ENCODE data around the gene ZNF543. TPM values are rescaled to one million over a fixed set of nuclear protein-coding genes. Genes with fewer than 3 reads are reported as not detected.
A peak's percentile ranks its signal among the peaks of the same experiment; 100 is the strongest.

The ZNF543 gene
- total RNA-seq, 1 experiment from 2014 or later = 8.4 TPM

DNA sequence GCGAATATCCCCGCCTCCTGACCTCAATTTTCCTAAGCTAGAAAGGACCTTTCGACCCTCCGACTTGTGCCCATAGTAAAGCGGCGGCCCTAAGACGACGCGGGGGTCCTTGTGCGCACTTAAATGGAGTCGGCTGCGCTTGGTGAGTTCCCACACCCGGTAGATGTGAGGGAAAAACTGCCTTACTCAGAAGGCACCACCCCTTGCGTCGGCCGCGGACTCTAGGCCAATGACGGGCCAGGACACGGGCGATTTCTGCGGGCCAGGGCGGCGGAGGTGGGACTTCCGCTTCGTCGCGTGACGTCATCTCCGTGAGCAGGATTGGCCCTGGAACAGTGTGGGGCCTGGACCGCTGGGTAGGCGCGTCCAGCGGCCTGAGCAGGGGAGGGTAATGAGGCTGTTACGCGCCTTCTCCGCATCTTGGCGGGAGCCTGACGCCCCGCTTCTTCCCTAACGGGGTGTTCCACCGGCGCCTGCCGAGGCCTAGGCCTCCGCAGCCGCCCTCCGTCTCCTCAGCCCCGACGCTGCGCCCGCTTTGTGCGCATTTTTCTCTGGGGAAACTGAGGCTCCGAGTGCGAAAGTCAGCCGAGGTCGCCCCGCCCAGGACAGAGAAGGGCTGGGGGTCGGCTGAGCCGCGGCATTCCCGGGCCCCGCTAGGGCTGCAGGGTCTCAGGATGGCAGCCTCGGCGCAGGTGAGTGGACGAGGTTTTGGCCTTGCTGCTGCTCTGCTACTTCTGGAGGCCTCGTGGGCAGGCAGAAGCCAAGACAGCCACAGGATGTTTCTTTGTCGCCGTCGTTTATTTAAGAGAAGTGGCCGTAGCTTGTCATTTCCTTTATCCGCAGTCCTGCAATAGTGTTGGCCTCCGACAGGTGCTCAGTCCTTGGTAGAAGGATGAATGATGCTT lies at the start of gene ZNF543 (continued):
- TF ChIP-seq, protein P1, sequence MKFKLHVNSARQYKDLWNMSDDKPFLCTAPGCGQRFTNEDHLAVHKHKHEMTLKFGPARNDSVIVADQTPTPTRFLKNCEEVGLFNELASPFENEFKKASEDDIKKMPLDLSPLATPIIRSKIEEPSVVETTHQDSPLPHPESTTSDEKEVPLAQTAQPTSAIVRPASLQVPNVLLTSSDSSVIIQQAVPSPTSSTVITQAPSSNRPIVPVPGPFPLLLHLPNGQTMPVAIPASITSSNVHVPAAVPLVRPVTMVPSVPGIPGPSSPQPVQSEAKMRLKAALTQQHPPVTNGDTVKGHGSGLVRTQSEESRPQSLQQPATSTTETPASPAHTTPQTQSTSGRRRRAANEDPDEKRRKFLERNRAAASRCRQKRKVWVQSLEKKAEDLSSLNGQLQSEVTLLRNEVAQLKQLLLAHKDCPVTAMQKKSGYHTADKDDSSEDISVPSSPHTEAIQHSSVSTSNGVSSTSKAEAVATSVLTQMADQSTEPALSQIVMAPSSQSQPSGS (CRISPR knock-in tag; IDR thresholded peaks at IDR 0.05; ENCODE audit: borderline replicate concordance, low read depth) = no peak
- TF ChIP-seq ZNF671 (CRISPR knock-in tag; IDR thresholded peaks at IDR 0.05) (no peak), PRRX2 (CRISPR knock-in tag; IDR thresholded peaks at IDR 0.05) (no peak), GRHL2 (CRISPR knock-in tag; IDR thresholded peaks at IDR 0.05; ENCODE audit: insufficient replicate concordance, severe bottlenecking) (no peak)
- TF ChIP-seq, protein P2, sequence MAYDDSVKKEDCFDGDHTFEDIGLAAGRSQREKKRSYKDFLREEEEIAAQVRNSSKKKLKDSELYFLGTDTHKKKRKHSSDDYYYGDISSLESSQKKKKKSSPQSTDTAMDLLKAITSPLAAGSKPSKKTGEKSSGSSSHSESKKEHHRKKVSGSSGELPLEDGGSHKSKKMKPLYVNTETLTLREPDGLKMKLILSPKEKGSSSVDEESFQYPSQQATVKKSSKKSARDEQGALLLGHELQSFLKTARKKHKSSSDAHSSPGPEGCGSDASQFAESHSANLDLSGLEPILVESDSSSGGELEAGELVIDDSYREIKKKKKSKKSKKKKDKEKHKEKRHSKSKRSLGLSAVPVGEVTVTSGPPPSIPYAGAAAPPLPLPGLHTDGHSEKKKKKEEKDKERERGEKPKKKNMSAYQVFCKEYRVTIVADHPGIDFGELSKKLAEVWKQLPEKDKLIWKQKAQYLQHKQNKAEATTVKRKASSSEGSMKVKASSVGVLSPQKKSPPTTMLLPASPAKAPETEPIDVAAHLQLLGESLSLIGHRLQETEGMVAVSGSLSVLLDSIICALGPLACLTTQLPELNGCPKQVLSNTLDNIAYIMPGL (CRISPR knock-in tag; IDR thresholded peaks at IDR 0.05) = 0 out of 2 replicates have a peak, but pooled peaks have one; percentile 31

DNA sequence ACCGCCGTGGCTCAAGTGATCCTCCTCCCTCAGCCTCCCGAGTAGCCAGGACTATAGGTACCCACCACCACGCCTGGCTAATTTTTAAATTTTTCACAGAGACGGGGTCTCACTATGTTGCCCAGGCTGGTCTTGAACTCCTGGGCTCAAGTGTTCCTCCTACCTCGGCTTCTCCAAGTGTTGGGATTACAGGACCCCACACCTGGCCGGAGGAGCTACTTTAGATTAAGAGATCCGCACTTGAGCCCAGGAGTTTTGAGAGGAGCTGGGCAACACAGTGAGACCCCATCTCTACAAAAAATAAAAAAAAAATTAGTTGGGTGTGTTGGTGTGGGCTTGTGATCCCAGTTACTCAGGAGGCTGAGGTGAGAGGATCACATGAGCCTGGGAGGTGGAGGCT lies 49.0 kb upstream of the ZNF543 start:
- Mint-ChIP-seq H3K36me3 (no peaks in the 10 kb centered on the region), H3K27me3 (ENCODE audit: low read depth) (no peaks in the 10 kb centered on the region; the same call in 1 of the 2 replicates), H3K27ac (no peak overlapping the region), H3K4me3 (no peak overlapping the region), H3K9me3 (no peaks in the 10 kb centered on the region), H3K4me1 (peaks cover 6% of the 10 kb centered on the region)
- ATAC-seq = no peak
- CTCF ChIA-PET = no interaction called here
- POLR2A ChIA-PET = no interaction called here
- TF ChIP-seq ZNF121 (CRISPR knock-in tag; IDR thresholded peaks at IDR 0.05) = 0 out of 2 replicates have a peak, but pooled peaks have one; percentile 33
- no peak for TF ChIP-seq KAT7 (CRISPR knock-in tag; IDR thresholded peaks at IDR 0.05; ENCODE audit: borderline replicate concordance)
- no peak for DNase-seq (ENCODE audit: low spot score)

DNA sequence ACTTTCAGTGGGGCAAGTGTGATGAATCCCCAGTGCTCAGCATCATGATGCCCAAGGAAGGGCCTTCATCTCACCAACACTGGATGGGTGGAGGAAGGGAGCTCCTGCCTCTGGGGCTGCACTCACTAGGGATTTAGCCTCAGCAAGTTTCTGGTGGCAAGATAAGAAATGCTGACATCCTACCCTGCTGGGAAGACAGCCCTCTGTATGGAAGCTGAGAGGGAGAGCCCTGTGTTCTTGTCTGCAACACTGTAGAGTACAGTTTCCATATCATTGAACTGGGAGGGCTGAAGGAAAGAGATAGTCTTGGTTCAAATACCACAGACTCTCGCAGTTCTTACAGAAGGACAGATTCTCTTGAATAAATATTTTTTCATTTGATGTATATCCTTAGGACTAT lies 47.3 kb upstream of the ZNF543 start:
- Mint-ChIP-seq H3K27ac (no peak overlapping the region), H3K36me3 (no peaks in the 10 kb centered on the region), H3K9me3 (no peaks in the 10 kb centered on the region), H3K4me3 (no peak overlapping the region), H3K27me3 (ENCODE audit: low read depth) (no peaks in the 10 kb centered on the region; the same call in 1 of the 2 replicates), H3K4me1 (no peaks in the 10 kb centered on the region)
- TF ChIP-seq, protein P3, sequence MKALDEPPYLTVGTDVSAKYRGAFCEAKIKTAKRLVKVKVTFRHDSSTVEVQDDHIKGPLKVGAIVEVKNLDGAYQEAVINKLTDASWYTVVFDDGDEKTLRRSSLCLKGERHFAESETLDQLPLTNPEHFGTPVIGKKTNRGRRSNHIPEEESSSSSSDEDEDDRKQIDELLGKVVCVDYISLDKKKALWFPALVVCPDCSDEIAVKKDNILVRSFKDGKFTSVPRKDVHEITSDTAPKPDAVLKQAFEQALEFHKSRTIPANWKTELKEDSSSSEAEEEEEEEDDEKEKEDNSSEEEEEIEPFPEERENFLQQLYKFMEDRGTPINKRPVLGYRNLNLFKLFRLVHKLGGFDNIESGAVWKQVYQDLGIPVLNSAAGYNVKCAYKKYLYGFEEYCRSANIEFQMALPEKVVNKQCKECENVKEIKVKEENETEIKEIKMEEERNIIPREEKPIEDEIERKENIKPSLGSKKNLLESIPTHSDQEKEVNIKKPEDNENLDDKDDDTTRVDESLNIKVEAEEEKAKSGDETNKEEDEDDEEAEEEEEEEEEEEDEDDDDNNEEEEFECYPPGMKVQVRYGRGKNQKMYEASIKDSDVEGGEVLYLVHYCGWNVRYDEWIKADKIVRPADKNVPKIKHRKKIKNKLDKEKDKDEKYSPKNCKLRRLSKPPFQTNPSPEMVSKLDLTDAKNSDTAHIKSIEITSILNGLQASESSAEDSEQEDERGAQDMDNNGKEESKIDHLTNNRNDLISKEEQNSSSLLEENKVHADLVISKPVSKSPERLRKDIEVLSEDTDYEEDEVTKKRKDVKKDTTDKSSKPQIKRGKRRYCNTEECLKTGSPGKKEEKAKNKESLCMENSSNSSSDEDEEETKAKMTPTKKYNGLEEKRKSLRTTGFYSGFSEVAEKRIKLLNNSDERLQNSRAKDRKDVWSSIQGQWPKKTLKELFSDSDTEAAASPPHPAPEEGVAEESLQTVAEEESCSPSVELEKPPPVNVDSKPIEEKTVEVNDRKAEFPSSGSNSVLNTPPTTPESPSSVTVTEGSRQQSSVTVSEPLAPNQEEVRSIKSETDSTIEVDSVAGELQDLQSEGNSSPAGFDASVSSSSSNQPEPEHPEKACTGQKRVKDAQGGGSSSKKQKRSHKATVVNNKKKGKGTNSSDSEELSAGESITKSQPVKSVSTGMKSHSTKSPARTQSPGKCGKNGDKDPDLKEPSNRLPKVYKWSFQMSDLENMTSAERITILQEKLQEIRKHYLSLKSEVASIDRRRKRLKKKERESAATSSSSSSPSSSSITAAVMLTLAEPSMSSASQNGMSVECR (CRISPR knock-in tag; IDR thresholded peaks at IDR 0.05; ENCODE audit: borderline replicate concordance) = no peak
- no peak for TF ChIP-seq KAT7 (CRISPR knock-in tag; IDR thresholded peaks at IDR 0.05; ENCODE audit: borderline replicate concordance)
- TF ChIP-seq ZNF396 (CRISPR knock-in tag; IDR thresholded peaks at IDR 0.05; ENCODE audit: borderline replicate concordance) = no peak
- TF ChIP-seq, protein P4, sequence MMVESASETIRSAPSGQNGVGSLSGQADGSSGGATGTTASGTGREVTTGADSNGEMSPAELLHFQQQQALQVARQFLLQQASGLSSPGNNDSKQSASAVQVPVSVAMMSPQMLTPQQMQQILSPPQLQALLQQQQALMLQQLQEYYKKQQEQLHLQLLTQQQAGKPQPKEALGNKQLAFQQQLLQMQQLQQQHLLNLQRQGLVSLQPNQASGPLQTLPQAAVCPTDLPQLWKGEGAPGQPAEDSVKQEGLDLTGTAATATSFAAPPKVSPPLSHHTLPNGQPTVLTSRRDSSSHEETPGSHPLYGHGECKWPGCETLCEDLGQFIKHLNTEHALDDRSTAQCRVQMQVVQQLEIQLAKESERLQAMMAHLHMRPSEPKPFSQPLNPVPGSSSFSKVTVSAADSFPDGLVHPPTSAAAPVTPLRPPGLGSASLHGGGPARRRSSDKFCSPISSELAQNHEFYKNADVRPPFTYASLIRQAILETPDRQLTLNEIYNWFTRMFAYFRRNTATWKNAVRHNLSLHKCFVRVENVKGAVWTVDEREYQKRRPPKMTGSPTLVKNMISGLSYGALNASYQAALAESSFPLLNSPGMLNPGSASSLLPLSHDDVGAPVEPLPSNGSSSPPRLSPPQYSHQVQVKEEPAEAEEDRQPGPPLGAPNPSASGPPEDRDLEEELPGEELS (CRISPR knock-in tag; IDR thresholded peaks at IDR 0.05) = no peak
- no peak for TF ChIP-seq ZNF263 (CRISPR knock-in tag; IDR thresholded peaks at IDR 0.05; ENCODE audit: low read depth)
- TF ChIP-seq NR1H2 (CRISPR knock-in tag; IDR thresholded peaks at IDR 0.05) = no peak
- ATAC-seq (no peak), DNase-seq (ENCODE audit: low spot score) (no peak)
- ChIA-PET POLR2A (no interaction called here), CTCF (no interaction called here)

Measured in WTC11 (cell line).